HEK293 (cell line): ENCODE results near the gene GHRH.

Source experiments
- CTCF ChIA-PET: fragments of 350-600 bp; formaldehyde crosslinking; extraction: SDS; loops from one replicate; lab custom pipeline; 2021; ENCODE audit warnings: antibody characterized with exemption; lab: Yijun Ruan, JAX
- POLR2A ChIA-PET: fragments of 300-600 bp; formaldehyde crosslinking; extraction: SDS; loops from one replicate; lab custom pipeline; 2020; ENCODE audit warnings: antibody characterized with exemption, inconsistent platforms; lab: Yijun Ruan, JAX
- H3K27ac ChIP-seq: fragments of 200-500 bp; sonication (Bioruptor generic); 2 replicates; pipeline ENCODE4 v1.5.1; 2014; ENCODE audit warnings: low read depth, low read length, control low read depth, inconsistent platforms; ENCODE audit errors: extremely low read depth
- H3K36me3 ChIP-seq, 2 experiments: fragments of 200-500 bp in 1 of 2; sonication (Bioruptor generic) in 1 of 2; 1 replicate in 1 of 2; 2 replicates in 1 of 2; pipeline ENCODE4 v1.5.1; 2014 to 2017; ENCODE audit warnings: inconsistent platforms in 2 of 2, low read length in 2 of 2; ENCODE audit not compliant: control insufficient read depth in 2 of 2, insufficient read depth in 1 of 2
- H3K4me1 ChIP-seq: fragments of 200-500 bp; sonication (Bioruptor generic); 2 replicates; pipeline ENCODE4 v1.5.1; 2014; ENCODE audit warnings: mild to moderate bottlenecking, low read length, inconsistent platforms; ENCODE audit not compliant: control insufficient read depth, insufficient read depth
- H3K4me3 ChIP-seq: 2 replicates; pipeline ENCODE4 v1.5.1; 2011; ENCODE audit warnings: low read depth, mild to moderate bottlenecking, control low read depth, low read length, moderate library complexity
- H3K9me3 ChIP-seq: fragments of 200-500 bp; sonication (Bioruptor generic); 2 replicates; pipeline ENCODE4 v1.5.1; 2014; ENCODE audit warnings: low read depth, low read length, inconsistent platforms; ENCODE audit not compliant: control insufficient read depth, insufficient read depth
- RBAK ChIP-seq: fragments of 450-650 bp; formaldehyde crosslinking; IDR thresholded peaks from 2 replicates; pipeline ENCODE4 v1.5.1; 2016; ENCODE audit warnings: missing biosample characterization, missing genetic modification characterization
- TRIM28 ChIP-seq: IDR thresholded peaks from 2 replicates; pipeline ENCODE4 v1.6.1; 2011; ENCODE audit warnings: low read length, control low read depth, borderline replicate concordance
- ZNF121 ChIP-seq: fragments of 450-650 bp; formaldehyde crosslinking; IDR thresholded peaks from 2 replicates; pipeline ENCODE4 v1.5.1; 2016; ENCODE audit warnings: missing biosample characterization, missing genetic modification characterization
- ZNF394 ChIP-seq: fragments of 450-650 bp; formaldehyde crosslinking; IDR thresholded peaks from 2 replicates; pipeline ENCODE4 v1.5.1; 2016; ENCODE audit warnings: missing biosample characterization, missing genetic modification characterization, mild to moderate bottlenecking, moderate library complexity, borderline replicate concordance
- ZNF404 ChIP-seq: fragments of 450-650 bp; formaldehyde crosslinking; IDR thresholded peaks from 2 replicates; pipeline ENCODE4 v1.5.1; 2017; ENCODE audit warnings: missing biosample characterization, missing genetic modification characterization
- ZNF626 ChIP-seq: fragments of 450-650 bp; sonication (Bioruptor Pico); formaldehyde crosslinking; IDR thresholded peaks from 2 replicates; pipeline ENCODE4 v1.5.1; 2018; ENCODE audit warnings: missing biosample characterization, missing genetic modification characterization, inconsistent platforms
- TF ChIP-seq, protein P1 (sequence below): fragments of 450-650 bp; formaldehyde crosslinking; IDR thresholded peaks from 2 replicates; pipeline ENCODE4 v1.5.1; 2016; ENCODE audit warnings: missing biosample characterization, missing genetic modification characterization
- TF ChIP-seq, protein P2 (sequence below): fragments of 450-650 bp; formaldehyde crosslinking; IDR thresholded peaks from 2 replicates; pipeline ENCODE4 v1.5.1; 2016; ENCODE audit warnings: missing biosample characterization, missing genetic modification characterization
- TF ChIP-seq, protein P3 (sequence below): fragments of 450-650 bp; formaldehyde crosslinking; IDR thresholded peaks from 2 replicates; pipeline ENCODE4 v1.5.1; 2016; ENCODE audit warnings: missing biosample characterization, missing genetic modification characterization

Gene GHRH

DNA sequence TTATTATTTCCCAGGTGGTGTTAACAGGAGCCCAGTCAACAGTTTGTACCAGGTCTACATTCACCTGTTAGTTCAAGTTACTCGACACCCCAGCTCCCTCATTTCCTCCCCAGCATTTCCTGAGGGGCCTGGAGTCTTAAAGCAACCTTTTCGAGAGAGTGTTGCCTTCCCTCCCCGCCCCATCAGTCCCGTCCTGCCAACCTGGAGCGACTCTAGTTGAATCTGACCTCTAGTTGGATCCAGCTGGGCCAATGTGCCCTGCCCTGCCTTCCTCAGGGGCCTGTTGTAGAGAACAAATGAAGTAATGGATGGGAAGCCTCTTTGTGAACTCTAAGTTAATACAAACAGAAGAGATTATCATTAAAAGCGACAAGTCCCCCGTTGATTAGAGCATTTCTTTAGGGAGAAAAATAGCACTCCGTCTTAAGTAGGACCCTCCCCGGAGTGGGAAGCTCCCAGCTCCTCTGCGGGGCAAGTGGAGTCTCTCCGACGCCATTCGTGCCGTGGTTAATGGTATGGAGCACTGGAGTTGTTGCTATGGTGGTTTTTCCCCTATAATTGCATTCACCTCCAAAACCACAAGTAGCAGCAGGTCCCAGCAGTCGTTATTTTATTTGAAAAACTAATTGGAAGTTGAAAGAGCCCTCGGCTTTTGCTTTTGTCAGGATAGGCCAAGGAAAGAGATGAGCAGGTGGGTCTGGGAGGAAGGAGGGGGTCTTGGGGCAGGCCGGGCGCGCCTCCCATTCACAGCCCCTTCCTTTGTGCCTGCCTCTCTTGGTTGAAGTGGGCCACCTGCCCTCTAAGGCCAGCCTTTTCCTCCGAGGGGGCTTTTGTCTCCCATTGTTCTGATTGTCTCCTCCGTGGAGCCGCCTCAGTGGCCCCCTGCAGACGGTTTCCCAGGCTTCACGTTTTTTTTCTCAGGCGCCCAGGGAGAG is 16.1 kb downstream of the GHRH start:
- Histone ChIP-seq H3K4me1 (no peaks in the 10 kb centered on the region), H3K36me3 (peaks cover 6 to 36% of the 10 kb centered on the region in 2 experiments), H3K9me3 (no peaks in the 10 kb centered on the region), H3K27ac (no peak overlapping the region), H3K4me3 (no peak overlapping the region)
- TF ChIP-seq RBAK (tag by site-specific recombination) = no peak
- ChIA-PET POLR2A (no interaction called here), CTCF (interaction anchor here (0.7 to 1.6 kb wide), 2 partner anchors 53 to 302 kb away, joined by 3 to 4 read pairs; no protein-coding TSS in a partner anchor)

DNA sequence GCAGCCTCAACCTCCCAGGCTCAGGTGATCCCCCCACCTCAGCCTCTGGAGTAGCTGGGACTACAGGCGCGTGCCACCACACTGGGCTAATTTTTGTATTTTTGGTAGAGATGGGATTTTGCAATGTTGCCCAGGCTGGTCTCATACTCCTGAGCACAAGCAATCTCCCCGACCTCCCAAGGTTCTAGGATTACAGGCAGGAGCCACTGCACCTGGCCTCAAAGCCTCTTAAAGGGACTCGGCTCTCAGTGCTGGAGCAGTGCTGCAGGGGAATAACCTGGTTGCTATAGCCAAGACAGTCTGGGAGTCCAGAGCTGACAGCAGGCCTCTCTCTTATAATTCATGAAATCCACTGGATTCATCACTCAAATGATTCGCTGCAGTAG is 17.0 kb downstream of the GHRH start:
- peak; percentile 20; the same call in 1 of the 2 replicates for TF ChIP-seq ZNF394 (tag by site-specific recombination)
- TF ChIP-seq ZNF404 (tag by site-specific recombination) = no peak
- TF ChIP-seq, protein P1, sequence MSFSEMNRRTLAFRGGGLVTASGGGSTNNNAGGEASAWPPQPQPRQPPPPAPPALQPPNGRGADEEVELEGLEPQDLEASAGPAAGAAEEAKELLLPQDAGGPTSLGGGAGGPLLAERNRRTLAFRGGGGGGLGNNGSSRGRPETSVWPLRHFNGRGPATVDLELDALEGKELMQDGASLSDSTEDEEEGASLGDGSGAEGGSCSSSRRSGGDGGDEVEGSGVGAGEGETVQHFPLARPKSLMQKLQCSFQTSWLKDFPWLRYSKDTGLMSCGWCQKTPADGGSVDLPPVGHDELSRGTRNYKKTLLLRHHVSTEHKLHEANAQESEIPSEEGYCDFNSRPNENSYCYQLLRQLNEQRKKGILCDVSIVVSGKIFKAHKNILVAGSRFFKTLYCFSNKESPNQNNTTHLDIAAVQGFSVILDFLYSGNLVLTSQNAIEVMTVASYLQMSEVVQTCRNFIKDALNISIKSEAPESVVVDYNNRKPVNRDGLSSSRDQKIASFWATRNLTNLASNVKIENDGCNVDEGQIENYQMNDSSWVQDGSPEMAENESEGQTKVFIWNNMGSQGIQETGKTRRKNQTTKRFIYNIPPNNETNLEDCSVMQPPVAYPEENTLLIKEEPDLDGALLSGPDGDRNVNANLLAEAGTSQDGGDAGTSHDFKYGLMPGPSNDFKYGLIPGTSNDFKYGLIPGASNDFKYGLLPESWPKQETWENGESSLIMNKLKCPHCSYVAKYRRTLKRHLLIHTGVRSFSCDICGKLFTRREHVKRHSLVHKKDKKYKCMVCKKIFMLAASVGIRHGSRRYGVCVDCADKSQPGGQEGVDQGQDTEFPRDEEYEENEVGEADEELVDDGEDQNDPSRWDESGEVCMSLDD (tag by site-specific recombination) = no peak
- no peak for TF ChIP-seq ZNF626
- no peak for TF ChIP-seq TRIM28
- TF ChIP-seq, protein P2, sequence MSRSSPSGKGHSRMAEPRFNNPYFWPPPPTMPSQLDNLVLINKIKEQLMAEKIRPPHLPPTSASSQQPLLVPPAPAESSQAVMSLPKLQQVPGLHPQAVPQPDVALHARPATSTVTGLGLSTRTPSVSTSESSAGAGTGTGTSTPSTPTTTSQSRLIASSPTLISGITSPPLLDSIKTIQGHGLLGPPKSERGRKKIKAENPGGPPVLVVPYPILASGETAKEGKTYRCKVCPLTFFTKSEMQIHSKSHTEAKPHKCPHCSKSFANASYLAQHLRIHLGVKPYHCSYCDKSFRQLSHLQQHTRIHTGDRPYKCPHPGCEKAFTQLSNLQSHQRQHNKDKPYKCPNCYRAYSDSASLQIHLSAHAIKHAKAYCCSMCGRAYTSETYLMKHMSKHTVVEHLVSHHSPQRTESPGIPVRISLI (tag by site-specific recombination) = no peak
- TF ChIP-seq, all 188 proteins: peak for 1
- Histone ChIP-seq H3K4me1 (no peaks in the 10 kb centered on the region), H3K27ac (no peak overlapping the region), H3K9me3 (no peaks in the 10 kb centered on the region), H3K4me3 (no peak overlapping the region), H3K36me3 (peaks cover 11 to 45% of the 10 kb centered on the region in 2 experiments)
- CTCF ChIA-PET = interaction anchor here (1.6 kb wide), 1 partner anchor 52 kb away, joined by 4 read pairs; no protein-coding TSS in a partner anchor
- POLR2A ChIA-PET = no interaction called here

DNA sequence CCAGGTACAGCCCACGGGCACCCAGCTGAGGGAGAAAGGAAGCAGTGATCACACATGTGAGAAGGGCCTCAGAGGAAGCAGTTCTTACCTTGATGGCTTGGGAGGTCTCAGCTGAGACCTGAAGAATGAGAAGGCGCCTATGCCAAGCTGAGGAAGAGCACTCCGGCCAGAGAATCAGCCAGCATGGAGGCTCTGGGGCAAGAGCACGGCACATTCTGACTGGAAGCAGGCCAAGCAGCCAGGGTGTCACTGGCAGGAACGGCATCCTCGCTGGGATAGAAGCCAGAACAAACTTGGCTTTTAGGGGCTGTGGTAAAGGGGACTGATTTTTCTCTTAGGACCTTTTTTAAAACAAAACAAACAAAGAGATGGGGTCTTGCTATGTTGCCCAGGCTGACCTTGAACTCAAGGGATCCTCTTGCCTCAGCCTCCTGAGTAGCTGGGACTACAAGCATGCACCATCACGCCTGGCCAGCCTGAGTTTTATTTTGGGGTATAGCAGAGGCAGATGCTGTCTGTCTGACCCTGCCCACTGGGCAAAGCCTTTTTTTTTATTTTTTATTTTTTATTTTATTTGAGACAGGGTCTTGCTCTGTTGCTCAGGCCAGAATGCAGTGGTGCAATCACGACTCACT is 17.6 kb downstream of the GHRH start:
- CTCF ChIA-PET = interaction anchor here (1.6 kb wide), 1 partner anchor 52 kb away, joined by 4 read pairs; no protein-coding TSS in a partner anchor
- Histone ChIP-seq H3K4me1 (no peaks in the 10 kb centered on the region), H3K36me3 (peaks cover 11 to 50% of the 10 kb centered on the region in 2 experiments), H3K4me3 (no peak overlapping the region), H3K9me3 (no peaks in the 10 kb centered on the region), H3K27ac (no peak overlapping the region)
- TF ChIP-seq ZNF121 = peak; percentile 71; the same call in 1 of the 2 replicates
- TF ChIP-seq, protein P3, sequence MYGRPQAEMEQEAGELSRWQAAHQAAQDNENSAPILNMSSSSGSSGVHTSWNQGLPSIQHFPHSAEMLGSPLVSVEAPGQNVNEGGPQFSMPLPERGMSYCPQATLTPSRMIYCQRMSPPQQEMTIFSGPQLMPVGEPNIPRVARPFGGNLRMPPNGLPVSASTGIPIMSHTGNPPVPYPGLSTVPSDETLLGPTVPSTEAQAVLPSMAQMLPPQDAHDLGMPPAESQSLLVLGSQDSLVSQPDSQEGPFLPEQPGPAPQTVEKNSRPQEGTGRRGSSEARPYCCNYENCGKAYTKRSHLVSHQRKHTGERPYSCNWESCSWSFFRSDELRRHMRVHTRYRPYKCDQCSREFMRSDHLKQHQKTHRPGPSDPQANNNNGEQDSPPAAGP (tag by site-specific recombination) = no peak
- POLR2A ChIA-PET = no interaction called here
